ENCODE data around the gene FOXP1.
"Not testable (repeated sequence)": the region's sequence is repeated elsewhere in the genome, so short reads cannot be mapped to it uniquely, and the experiment has no call there.

The FOXP1 gene

DNA sequence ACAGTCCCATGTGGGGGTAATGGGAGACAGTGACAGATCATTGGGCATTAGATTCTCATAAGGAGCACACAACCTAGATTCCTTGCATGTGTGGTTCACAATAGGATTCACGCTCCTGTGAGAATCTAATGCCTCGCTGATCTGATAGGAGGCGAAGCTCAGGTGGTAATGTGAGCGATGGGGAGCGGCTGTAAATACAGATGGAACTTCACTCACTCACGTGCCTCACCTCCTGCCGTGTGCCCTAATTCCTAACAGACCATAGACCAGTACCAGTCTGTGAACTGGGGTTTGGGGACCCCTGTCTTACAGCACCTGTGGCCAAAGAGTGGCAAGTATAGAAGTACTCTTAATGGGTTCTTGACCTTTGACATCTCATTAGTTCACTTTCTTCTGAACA is 554.7 kb downstream of the FOXP1 start:
- no peak for DNase-seq (ENCODE audit: low spot score)

GRCh38 chr3:71028184-71028583 is 555.3 kb downstream of the FOXP1 start:
- no peak for DNase-seq (ENCODE audit: low spot score)

DNA sequence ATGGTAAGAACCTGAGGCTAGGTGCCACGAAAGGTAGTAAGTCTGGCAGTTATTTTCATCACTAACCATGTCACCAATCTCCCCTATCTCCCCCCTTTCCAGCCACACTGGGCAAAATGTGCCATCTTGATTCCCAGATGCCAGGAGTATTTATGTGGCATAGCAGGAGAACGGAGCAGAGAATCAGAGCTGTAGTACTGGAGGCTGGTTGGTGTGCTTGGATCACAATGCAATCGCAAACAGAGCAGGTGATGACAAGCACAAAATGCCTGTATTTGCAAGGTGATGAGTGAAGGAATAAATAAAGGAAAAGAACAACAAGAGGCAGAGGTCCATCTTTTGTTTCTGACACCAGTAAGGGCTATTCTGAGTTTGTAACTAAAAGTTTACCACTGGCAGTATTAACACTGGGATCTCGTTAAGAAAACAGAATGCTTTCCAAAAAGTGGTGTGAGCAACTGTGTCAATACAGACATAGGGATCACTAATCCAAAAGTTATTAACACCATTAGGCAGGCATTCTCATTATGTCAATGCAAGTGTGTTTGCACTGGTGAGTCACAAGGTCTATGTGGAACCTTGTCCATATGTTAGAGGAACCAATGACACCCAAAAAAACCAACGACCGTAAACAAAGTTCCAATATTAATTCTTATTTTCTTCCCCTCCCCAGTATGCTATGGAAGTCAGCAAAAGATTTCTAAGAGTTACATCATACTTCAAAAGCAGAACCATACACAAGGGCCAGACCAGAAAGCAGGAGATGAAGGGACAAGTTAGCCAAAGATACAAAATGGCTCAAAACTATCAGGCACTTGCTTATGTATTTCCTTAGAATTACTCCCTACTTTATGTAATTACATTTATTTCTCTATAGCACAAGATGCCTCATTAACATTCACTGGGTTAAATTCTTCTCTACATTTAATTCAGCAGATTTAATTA is 556.6 kb downstream of the FOXP1 start:
- peak; percentile 33 for DNase-seq (ENCODE audit: low spot score)

DNA sequence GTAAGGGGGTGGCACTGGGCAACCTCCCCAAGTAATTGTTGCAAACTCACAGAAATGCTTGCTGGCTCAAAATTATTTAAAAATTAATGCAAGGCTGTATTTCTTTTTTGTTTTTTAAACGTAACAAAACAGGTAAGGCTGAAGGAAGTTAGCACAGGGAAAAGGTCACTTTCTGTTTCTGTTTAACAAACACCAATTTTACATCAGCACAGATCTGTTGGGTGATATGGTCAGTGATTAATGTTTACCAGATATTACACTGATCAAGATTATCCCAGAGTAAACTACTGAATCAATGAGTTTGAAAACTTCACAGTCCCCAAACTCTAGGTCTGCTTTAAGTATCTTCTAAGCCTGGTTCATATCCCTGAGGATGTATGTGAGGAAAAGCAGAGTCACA is 558.0 kb downstream of the FOXP1 start:
- no peak for DNase-seq (ENCODE audit: low spot score)

GRCh38 chr3:71025010-71025409 is 558.5 kb downstream of the FOXP1 start:
- no peak for DNase-seq (ENCODE audit: low spot score)

DNA sequence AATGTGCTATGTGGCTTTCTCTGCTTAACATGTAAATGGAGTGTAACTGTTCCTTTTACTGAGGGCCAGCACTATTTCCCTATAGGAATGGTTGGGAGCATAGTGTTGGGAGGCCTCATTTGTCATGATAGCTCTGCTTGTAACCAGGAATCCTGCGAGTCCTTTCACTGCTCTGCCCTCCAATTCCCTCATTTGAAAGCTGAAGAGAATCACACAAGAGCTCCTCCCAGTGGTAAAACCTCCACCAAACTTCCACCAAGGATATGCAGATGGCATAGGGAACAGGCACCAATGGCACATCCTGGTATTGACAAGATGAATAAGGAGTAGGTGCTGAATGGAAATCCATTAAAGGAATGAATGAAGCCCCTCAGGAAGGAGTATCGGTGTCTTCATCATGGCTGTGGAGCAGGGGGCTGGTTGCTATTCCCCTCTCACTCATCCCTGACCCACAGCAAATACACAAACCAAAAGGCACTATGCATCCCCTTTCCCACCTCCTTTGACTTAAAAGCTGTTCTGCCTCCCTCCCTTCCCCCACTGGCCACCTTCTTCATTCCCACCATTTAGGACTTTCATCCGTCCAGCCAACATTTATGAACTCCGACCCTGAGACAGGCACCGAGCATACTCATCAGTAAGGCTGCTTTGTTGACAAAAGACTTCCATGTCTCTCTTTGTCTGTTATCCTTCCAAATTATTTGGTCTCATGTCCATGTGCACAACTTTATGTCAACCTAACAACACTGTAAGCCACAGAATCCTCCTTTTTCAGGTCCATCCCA is 560.8 kb downstream of the FOXP1 start:
- no peak for DNase-seq (ENCODE audit: low spot score)

DNA sequence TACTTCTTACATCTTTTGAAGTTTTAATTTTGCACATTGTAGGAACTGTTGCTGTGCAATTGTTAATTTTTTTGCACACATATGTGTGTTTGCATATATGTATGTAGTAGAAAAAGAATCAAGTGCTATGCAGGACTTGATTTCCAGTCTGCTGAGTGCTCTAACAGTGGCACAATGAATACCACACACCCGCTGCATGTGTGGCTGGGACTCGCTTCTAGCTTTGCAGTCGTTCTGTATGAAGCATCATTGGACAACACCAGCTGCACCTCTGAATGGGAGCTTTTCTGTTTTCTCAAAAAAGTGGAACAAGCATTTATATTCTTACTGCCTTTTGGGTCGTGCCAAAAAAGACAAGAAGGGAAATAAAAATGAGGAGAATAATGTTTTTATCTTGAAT is 564.7 kb downstream of the FOXP1 start:
- no peak for DNase-seq (ENCODE audit: low spot score)

DNA sequence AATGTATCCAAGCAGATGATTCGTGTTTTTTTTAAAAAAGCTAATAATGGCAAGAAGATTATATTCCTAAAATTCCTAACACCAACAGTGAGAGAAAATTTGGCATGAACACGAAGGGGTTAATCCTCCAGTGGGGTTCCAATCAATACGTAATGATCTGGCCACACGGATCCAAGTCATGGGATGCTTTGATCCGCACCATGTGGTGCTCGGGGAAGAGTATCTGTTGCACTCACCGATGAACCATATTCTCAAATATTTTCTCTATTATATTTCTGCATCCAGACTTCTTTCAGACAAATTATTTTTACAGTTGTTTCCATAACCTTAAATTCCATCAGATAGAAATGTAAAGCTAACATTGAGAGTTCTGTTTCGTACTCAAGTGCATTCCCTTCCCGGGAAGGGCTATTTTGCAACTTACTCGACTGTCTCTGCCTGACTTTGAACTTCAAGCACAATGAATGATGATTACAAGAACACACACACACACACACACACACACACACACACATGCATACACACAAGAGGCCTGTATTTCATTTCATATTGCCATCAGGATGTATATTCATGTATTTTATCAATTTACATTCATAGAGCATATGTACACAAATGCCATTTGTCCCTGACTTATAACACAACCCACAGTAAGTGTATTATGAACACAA is 567.2 kb downstream of the FOXP1 start:
- no peak for DNase-seq (ENCODE audit: low spot score)

GRCh38 chr3:71014616-71015015 is 568.9 kb downstream of the FOXP1 start:
- not testable (repeated sequence) for DNase-seq (ENCODE audit: low spot score)

GRCh38 chr3:71012971-71013370 is 570.6 kb downstream of the FOXP1 start:
- DNase-seq (ENCODE audit: low spot score), result no peak

DNA sequence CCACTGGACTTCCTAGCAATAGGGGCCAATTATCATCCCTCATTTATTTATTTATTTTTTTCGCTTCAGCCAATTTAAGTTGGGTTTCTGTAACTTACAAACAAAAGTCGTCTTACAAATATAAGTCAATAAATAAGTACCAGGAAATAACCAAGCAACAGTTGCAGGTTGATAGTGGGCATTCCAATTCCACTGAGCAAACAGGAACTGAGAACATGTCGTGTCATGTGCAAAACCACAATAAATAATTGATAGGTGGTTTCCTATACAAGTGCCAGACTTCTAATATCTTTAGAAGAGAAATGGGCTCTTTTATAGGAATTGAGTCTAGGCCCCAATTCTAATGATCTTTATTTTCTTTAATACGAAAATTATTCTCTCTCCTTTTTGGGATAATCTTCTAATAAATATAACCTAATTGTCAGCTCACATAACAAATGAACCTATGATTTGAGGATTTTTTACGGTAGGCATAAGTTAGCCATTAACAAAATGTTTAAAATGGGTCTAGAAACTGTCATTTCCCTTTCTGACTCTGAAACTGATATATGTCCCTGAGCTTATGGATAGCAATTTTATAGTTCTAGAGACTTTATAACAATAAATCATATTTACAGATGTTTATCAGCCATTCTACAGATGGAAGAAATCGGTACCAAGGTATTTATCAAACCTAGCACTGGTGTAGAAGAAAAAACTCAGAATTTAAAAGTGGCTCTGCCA is 571.8 kb downstream of the FOXP1 start:
- DNase-seq (ENCODE audit: low spot score), result no peak

DNA sequence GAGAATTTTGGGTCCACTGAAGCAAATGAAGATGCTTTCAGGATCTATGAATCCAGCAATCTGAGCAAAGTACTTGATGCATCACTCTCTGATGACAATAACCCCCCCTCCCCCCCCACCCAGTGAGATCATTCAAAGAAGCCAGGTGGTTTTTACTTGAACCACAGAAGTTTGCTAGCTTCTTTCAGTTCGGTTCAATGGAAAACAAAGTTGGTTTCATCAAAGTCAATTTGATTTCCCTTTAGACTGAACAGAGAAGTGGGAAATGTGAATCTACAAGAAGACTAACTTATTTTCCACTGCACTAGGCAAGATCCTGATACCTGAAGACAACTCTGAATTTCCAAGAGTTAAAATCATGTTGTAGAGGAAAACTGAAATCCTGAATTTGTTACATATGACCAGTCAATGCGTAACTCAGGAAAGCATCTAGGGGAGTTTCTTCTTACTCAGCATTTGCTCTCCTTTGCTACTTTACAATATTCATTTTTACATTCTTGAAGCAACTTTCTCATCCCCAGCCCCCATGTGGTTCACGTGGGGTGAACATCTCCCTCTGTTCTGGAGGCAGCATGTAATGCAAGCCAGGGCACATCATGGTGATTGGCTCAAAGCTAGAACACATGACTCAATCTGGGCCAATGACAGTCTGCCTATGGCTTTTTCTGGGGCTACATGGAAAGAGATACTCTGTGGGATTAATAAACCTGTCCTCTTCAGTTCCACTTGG is 572.6 kb downstream of the FOXP1 start:
- no peak for DNase-seq (ENCODE audit: low spot score)

- DNase-seq (ENCODE audit: low spot score), result no peak
Measured at GRCh38 chr3:71008350-71008935, 575.1 kb downstream of the FOXP1 start.

- DNase-seq (ENCODE audit: low spot score), result peak; percentile 57
Measured at GRCh38 chr3:71006810-71007785, 576.4 kb downstream of the FOXP1 start.

DNA sequence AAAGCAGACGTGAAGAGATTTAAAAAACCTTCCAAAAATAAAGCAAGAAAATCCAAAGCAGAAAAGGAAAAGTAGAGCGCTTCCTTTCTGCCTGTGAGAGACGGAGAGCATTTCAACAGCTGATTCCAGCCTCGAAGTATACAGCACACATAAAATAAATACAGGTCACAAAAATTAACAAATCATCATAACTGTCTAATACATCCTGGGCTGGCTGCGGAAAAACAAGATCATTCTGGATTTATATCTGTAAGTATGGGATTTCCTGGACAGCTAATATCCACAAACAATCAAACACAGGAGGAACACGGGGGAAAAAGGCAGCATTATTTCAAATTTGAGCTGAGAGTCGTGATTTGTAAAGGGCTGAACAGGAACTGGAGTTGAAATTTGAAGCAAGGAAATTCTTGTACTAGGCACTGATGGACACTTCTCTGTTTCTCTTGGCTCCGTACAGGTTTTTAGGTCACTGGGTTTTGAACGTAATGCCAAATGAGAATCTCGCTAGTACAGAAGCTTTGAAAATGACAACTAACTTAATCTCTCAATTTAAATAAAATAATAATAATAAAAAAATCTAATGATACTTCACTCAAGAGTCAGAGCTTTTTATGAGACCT is 577.7 kb downstream of the FOXP1 start:
- DNase-seq (ENCODE audit: low spot score), result no peak

DNA sequence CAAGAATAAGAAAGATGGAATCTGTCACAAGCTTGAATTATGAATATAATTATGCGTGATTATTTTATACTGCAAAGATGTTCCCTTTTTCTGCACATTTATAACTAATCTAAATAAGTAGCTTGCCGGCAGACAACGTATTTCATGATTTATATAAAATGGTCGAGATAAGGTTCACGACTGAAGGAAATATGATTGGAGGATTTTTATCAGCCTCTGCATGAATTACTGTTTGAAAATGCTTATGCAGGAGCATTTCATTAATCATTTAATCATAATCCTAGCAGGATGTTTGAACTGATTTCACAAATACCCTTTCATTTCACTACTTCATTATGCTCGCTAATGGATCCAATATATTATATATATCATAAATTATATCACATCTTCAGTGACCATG is 580.0 kb downstream of the FOXP1 start:
- no peak for DNase-seq (ENCODE audit: low spot score)

- no peak for DNase-seq (ENCODE audit: low spot score)
Measured at GRCh38 chr3:71002298-71002697, 581.2 kb downstream of the FOXP1 start.

- DNase-seq (ENCODE audit: low spot score), result no peak
Measured at GRCh38 chr3:71001303-71001830, 582.2 kb downstream of the FOXP1 start.

DNA sequence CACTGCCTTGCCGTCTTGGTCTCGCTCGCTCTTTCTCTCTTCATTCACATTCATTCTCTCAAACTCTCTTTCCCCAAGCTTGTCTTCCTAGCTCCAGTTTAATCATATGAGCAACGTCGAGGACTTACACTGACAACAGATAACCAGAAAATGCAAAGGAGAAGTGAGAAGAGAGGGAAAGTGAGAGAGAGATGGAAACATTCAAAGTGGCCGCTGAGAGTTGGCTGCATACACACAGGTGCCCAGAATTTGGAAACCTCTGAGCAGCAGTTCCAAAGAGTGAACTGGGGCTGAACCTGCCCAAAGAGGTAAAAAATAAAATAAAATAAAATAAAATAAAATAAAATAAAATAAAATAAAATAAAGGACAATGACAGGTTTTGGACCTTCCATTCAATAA is 583.0 kb downstream of the FOXP1 start:
- no peak for DNase-seq (ENCODE audit: low spot score)

All from LoVo (cell line).